Measurements from ENCODE around the gene CAMK4.
"Not testable (repeated sequence)": the region's sequence is repeated elsewhere in the genome, so short reads cannot be mapped to it uniquely, and the experiment has no call there.

Gene CAMK4

GRCh38 chr5:111299067-111299481 lies 74.9 kb downstream of the CAMK4 start:
- no peak for DNase-seq
- in situ Hi-C loops (cut with MboI; ENCODE audit: low pct_unique_long_range_greater_than_20kb, low sequenced_read_pairs): no loop called here

- in situ Hi-C loops (cut with MboI; ENCODE audit: low pct_unique_long_range_greater_than_20kb, low sequenced_read_pairs): no loop called here
Measured at GRCh38 chr5:111299831-111300432, 75.7 kb downstream of the CAMK4 start.

GRCh38 chr5:111301264-111301663 lies 77.1 kb downstream of the CAMK4 start:
- in situ Hi-C loops (cut with MboI; ENCODE audit: low pct_unique_long_range_greater_than_20kb, low sequenced_read_pairs): no loop called here
- no peak for DNase-seq

More at GRCh38 chr5:111299831-111300432, 75.7 kb downstream of the CAMK4 start:
- no peak for DNase-seq

- in situ Hi-C loops (cut with MboI; ENCODE audit: low pct_unique_long_range_greater_than_20kb, low sequenced_read_pairs); DNase-seq: not testable (repeated sequence)
Measured at GRCh38 chr5:111302043-111302442, 77.9 kb downstream of the CAMK4 start.

GRCh38 chr5:111308951-111309350 lies 84.8 kb downstream of the CAMK4 start:
- DNase-seq: no peak
- in situ Hi-C loops (cut with MboI; ENCODE audit: low pct_unique_long_range_greater_than_20kb, low sequenced_read_pairs): no loop called here

DNA sequence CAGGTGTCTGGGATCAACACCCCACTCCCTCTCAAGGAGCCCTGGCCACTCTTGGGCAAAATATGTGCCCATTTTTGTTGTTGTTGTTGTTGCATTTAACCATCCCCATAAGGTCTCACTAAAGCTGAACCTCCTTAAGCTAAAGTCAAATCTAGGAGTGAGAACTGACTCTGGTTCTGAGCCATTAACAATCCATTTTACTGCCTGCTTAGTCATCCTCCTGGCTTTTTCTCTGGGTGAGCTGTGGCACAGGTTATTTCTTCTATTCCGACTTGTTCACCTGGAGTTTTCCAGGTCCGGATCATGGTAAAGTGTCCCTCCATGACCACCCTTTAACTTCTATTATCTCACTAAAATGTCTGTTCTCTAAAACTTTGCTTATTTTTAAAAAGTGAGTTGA lies 85.2 kb downstream of the CAMK4 start:
- in situ Hi-C loops (cut with MboI; ENCODE audit: low pct_unique_long_range_greater_than_20kb, low sequenced_read_pairs): no loop called here

DNA sequence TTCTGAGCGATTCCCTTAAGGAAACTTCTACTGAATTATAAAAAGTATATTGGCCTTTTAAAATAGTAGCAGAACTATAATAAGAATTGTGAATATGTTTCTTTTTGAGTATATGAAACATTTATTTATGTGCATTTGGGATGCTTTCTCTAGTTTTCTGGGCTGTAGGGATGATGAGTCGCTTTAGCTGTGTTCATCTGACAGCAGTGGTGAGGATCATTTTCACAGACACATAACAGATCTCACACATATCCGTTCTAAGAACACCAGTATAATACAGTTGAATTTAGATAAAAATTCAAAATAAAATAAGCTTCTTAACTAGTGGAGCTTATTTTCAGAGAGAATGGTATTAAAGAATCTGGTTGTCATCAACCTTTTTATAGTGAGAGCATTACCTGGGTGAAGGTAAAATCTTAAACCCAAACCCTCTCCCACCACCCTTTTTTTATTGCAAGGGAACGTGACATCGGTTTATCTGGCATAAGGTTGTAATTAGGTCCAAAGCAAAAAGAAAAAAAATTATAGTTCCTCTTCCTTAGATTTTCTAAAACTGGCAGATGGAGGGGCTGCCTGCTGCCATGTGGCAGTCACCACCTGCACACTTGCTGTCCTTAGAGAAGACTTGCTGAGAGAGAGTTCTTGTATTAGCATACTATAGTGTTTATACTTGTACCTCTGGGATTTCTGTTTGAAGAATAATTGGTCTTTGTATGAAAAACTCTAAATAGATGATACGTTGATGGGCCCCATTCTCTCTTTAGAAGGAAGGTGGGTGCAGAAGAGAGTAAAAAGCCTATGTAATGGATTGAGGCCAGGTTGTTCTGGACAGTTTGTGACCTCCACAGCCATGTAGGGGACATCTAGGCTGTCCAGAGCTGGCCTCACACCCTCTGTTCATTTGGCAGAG lies 86.8 kb downstream of the CAMK4 start:
- in situ Hi-C loops (cut with MboI; ENCODE audit: low pct_unique_long_range_greater_than_20kb, low sequenced_read_pairs): no loop called here
- no peak for DNase-seq

More for the DNA sequence above, 85.2 kb downstream of the CAMK4 start:
- DNase-seq: no peak

DNA sequence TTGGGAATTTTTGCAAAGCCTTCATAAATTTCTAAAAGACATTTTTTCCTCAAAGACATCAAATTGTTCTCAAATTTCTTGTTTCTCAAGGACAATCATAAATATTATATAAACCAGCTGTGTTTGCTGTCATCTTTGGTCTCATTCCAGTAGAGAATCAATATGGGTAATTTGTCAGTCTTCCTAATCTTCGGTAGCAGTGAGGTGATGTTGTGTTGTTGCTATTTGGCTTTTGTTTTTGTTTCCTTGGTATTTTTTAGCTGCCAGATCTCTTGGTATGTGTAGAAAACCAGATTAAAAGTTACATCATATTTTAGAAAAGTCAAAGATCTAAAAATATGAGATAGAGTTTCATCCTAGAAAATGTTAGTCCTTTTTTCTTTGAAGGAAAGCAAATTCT lies 87.5 kb downstream of the CAMK4 start:
- in situ Hi-C loops (cut with MboI; ENCODE audit: low pct_unique_long_range_greater_than_20kb, low sequenced_read_pairs): no loop called here
- no peak for DNase-seq

DNA sequence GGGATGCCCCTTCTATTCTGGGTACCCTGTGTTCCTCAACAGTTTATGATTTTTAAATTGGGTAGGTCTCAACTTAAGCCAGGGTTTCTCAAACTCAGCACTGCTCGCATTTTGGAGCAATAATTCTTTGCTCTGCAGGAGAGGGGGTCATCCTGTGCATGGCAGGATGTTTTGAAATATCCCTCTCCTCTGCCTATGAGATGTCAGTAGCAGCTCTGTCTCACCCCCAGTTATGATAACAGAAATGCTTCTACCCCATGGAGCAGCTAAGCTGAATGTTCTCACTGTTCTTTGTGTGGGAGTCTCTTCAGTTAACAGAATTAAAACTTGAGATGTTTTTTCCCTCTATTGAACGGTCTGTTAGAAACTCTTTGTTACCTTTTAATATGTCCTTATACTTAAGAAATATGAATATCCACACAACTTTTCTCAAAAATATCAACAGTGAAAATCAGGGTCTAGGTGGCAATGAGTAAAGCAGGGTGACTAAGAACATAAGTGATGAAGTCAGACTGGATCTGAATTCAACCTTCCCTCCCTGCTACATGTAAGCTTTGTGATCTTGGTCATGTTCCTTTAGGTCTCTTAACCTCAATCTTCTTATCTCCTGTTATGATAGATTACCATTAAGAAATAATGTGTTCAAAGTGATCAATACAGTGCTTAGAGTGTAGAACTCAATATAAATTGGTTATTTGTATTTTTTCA lies 89.0 kb downstream of the CAMK4 start:
- in situ Hi-C loops (cut with MboI; ENCODE audit: low pct_unique_long_range_greater_than_20kb, low sequenced_read_pairs): no loop called here
- no peak for DNase-seq

DNA sequence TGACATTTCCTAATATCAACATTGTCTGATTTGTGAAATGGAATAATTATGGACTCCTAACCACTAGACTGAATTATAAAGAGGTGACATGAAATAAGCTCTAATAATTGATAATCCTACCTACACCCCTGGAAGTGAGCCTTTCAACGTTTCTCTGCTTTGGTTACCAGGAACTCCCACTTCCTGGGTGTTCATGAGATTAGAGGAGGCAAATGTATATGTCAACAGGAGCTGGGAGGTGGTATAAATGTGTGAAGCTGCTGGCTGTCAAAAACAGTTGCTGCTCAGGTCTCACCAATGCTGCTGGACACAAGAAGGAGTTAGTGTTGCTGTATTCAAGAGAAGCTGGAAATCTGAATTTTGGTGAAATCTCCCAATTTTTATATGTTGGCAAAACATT lies 96.8 kb downstream of the CAMK4 start:
- no peak for DNase-seq
- in situ Hi-C loops (cut with MboI; ENCODE audit: low pct_unique_long_range_greater_than_20kb, low sequenced_read_pairs): no loop called here

DNA sequence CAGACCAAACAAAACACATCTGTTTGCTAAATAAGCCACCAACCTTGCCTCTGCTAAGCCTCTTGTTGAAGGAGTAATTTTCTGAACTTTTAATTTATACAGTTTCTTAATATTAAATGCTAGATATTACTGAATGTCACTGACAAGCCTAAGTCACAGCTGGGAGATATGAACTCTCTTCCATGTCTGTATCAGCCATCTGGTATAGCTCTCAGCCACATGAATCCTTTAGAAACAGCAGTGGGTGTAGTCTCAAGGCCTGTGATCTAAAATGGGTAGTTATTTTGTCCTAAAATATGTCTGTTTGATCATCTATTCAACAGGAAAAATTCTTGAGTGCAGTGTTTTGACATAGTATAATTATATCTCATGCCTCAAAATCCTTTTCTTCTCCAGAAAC lies 97.2 kb downstream of the CAMK4 start:
- DNase-seq: no peak
- in situ Hi-C loops (cut with MboI; ENCODE audit: low pct_unique_long_range_greater_than_20kb, low sequenced_read_pairs): no loop called here

DNA sequence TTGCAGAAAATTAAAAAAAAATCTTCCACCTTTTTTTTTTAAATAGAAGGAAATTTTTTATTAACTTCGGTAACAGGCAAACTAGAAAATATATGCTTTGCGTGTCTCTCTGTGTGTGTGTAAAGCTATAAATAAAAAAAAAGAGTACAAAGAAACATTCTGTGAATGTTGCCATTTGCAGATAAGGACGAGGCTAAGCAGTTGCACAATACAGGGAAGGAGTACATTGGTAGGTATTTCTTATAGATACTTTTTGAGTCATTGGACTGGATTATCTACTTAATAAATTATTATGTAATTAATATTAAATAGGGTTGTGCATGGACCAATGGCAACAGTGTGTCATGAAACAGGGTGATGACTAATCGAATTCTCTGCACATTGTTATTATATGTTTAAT lies 102.4 kb downstream of the CAMK4 start:
- in situ Hi-C loops (cut with MboI; ENCODE audit: low pct_unique_long_range_greater_than_20kb, low sequenced_read_pairs): no loop called here
- no peak for DNase-seq

DNA sequence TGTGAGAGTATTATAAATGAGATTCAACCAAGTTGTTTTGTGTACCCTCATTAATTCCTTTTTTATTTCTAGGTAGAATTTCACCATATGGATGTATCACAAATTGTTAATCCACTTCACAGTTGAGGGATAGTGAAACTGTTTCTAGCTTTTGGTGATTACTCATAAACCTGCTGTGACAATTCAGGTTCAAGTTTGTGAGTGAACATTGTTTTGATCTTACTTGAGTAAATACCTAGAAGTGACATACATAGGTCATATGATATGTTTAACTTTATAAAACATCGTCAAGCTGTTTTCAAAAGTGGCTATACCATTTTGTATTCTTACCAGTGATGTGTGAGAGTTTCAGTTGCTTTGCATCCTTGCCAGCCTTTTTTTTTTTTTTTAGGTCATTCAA lies 112.9 kb downstream of the CAMK4 start:
- in situ Hi-C loops (cut with MboI; ENCODE audit: low pct_unique_long_range_greater_than_20kb, low sequenced_read_pairs): no loop called here
- DNase-seq: no peak

DNA sequence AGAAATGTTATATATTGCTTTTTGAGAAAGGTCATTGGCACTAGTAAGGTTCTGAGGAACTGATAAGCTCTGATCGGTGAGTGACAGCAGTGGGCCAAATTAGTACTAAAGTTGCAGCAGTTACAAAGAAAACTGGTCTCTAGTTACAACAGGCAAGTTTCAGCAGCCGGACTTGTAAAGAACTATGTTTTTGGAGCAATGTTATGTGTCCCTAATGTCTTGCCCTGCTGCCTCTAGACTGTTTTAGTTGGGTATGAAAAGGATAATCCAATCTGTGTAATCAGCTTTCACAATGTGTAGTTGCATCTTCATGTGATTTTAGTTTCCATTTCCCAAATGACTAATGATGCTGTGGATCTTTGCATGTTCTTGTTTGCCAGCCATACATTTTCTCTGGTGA lies 113.5 kb downstream of the CAMK4 start:
- in situ Hi-C loops (cut with MboI; ENCODE audit: low pct_unique_long_range_greater_than_20kb, low sequenced_read_pairs): no loop called here
- DNase-seq: no peak

DNA sequence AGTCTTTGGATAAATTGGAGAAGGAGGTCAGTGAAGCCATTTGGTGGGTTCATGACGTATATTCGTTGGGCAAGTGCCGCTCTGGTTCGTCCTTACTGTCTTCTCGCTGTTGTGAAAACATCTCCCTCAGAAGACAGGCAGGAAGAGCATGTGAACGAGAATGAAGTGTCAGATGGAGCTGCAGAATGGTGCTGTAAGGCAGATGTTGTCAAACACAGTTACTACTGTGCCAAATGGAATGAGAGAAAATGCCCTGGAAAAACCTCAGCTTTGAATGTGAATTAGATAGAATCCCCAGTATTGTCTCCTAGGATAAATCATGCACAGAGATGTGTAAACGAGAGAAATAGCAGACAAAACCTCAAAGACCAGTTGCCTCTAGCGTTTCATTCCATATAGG lies 121.5 kb downstream of the CAMK4 start:
- in situ Hi-C loops (cut with MboI; ENCODE audit: low pct_unique_long_range_greater_than_20kb, low sequenced_read_pairs): no loop called here

GRCh38 chr5:111347021-111347420 lies 122.8 kb downstream of the CAMK4 start:
- in situ Hi-C loops (cut with MboI; ENCODE audit: low pct_unique_long_range_greater_than_20kb, low sequenced_read_pairs): no loop called here
- no peak for DNase-seq

More for the DNA sequence above, 121.5 kb downstream of the CAMK4 start:
- DNase-seq: no peak

DNA sequence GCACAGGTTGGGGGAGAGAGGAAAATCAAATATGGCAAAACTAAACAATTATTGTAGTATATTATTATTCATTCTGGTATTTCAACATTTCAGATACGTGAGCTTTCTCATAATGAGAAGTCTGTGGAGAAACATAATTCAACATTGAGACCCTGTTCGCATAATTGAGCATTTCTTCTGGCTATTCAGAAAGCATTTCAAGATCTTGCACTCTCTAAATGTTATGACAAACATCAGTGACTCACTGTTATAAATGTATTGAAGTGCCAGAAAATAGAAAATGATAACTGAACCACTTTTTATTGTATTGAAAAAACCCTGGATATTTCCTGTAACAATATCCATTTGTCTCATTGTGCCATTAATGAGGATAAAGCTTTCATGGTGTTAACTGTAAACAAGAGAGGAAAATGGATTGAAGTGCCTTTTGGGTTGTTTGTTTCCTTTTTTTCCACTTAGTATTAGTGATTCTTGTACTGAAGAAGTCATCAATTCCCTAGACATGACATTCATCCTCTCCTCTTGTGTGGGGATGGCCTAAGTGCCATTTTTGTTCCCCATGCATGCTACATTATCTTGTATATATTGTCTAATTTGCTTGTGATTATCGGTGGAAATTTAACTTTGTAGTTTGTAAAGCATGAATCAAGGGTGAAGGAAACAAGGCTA lies 124.6 kb downstream of the CAMK4 start:
- no peak for DNase-seq
- in situ Hi-C loops (cut with MboI; ENCODE audit: low pct_unique_long_range_greater_than_20kb, low sequenced_read_pairs): no loop called here

DNA sequence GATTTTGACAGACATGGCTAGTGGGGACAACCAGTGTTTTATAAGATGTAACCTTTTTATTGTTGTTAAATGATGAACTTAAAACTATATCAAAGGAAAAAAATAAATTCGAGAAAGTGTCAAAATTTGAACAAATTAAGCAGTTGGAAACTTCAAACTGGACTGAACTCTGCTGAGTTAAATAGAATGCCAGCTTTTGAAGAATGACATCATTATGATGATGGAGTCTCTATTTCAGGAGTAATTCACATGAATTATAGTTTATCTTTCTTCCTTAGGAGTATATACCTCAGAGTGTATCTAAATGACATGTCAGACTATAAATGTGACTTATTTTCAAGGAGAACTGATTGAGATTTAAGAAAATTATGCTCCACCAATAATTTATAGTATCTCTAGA lies 125.2 kb downstream of the CAMK4 start:
- DNase-seq: no peak
- in situ Hi-C loops (cut with MboI; ENCODE audit: low pct_unique_long_range_greater_than_20kb, low sequenced_read_pairs): no loop called here

GRCh38 chr5:111353035-111353434 lies 128.9 kb downstream of the CAMK4 start:
- in situ Hi-C loops (cut with MboI; ENCODE audit: low pct_unique_long_range_greater_than_20kb, low sequenced_read_pairs): no loop called here
- no peak for DNase-seq
